K562 (cell line): ENCODE results near the gene IL1RAPL2. TPM values are rescaled to one million over a fixed set of nuclear protein-coding genes. Genes with fewer than 3 reads are reported as not detected.

Experiments
- ATAC-seq: fragments of 200-7000 bp; cut with Tn5 transposase; 3 replicates; pipeline ENCODE4 v1.9.1; 2020; ENCODE audit warnings: moderate library complexity
- BruUV-seq: library from RNA; stranded (reverse); fragments of 400-500 nt; replicated peaks from 2 replicates; lab custom pipeline; 2021; lab: Mats Ljungman, UMichigan
- CTCF ChIA-PET: fragments of 300-600 bp; formaldehyde crosslinking; extraction: SDS; loops from one replicate; lab custom pipeline; 2021; ENCODE audit warnings: low intra/inter-chr PET ratio; lab: Yijun Ruan, JAX
- POLR2A ChIA-PET: fragments of 300-600, 350-650 bp; sonication (Branson Sonifier 250); formaldehyde crosslinking; extraction: SDS; loops from one replicate; lab custom pipeline; 2021; ENCODE audit warnings: antibody characterized with exemption, inconsistent platforms; lab: Yijun Ruan, JAX
- DNase-seq, 4 experiments: peaks; one replicate each; pipeline versions ENCODE4 v3.0.0 to v3.0.0-alpha.2; 2011 to 2018; ENCODE audit warnings: low spot score in 3 of 4, mixed read lengths in 3 of 4; ENCODE audit errors: extremely low read depth in 1 of 4
- FAIRE-seq: peaks from 2 replicates; lab custom pipeline; 2011; peaks lifted over from hg19 to GRCh38; lab: Jason Lieb, UNC
- H2AFZ ChIP-seq: 2 replicates; pipeline ENCODE4 v1.6.0; 2011; ENCODE audit warnings: low read depth, low read length, control low read depth, inconsistent platforms
- H3K27ac ChIP-seq: fragments of 200-600 bp; 3 replicates; pipeline ENCODE4 v1.8.0; 2011; ENCODE audit warnings: low read depth, mild to moderate bottlenecking, control low read depth, inconsistent platforms, low read length, moderate library complexity, mixed read lengths; ENCODE audit errors: extremely low read depth
- H3K27me3 ChIP-seq, 2 experiments: fragments of 300-600 bp in 1 of 2; 2 replicates in 1 of 2; 3 replicates in 1 of 2; pipeline versions ENCODE4 v1.6.0 to v1.8.0; 2011; ENCODE audit warnings: inconsistent platforms in 2 of 2, low read length in 2 of 2, mild to moderate bottlenecking in 1 of 2, mixed read lengths in 1 of 2, moderate library complexity in 1 of 2; ENCODE audit not compliant: control insufficient read depth in 2 of 2, insufficient read depth in 2 of 2
- H3K36me3 ChIP-seq: fragments of 300-600 bp; 3 replicates; pipeline ENCODE4 v1.8.0; 2011; ENCODE audit warnings: mild to moderate bottlenecking, low read length, inconsistent platforms; ENCODE audit not compliant: control insufficient read depth, insufficient read depth
- H3K4me1 ChIP-seq, 2 experiments: fragments of 200-600 bp in 1 of 2; replicated peaks in 1 of 2; 2 replicates in 1 of 2; 3 replicates in 1 of 2; pipeline versions ENCODE4 v1.5.1 to v1.8.0; 2011; ENCODE audit warnings: inconsistent platforms in 2 of 2, low read length in 2 of 2, mild to moderate bottlenecking in 1 of 2, mixed read lengths in 1 of 2, moderate library complexity in 1 of 2; ENCODE audit not compliant: control insufficient read depth in 2 of 2, insufficient read depth in 2 of 2
- H3K4me2 ChIP-seq: 2 replicates; pipeline ENCODE4 v1.6.1; 2011; ENCODE audit warnings: low read length, control low read depth, inconsistent platforms, mixed read lengths; ENCODE audit not compliant: insufficient read depth
- H3K4me3 ChIP-seq: fragments of 200-600 bp; sonication (generic), shearing (Covaris generic); 2 replicates; pipeline ENCODE4 v1.5.1; 2016; ENCODE audit warnings: control low read depth, inconsistent platforms
- H3K79me2 ChIP-seq: fragments of 200-600 bp; 3 replicates; pipeline ENCODE4 v1.8.0; 2011; ENCODE audit warnings: low read length, inconsistent platforms; ENCODE audit not compliant: control insufficient read depth, insufficient read depth
- H3K9ac ChIP-seq, 2 experiments: 2 replicates each; pipeline versions ENCODE4 v1.6.0 to v1.6.1; 2011; ENCODE audit warnings: low read depth in 2 of 2, low read length in 2 of 2, control low read depth in 1 of 2, inconsistent platforms in 1 of 2, mild to moderate bottlenecking in 1 of 2, mixed read lengths in 1 of 2; ENCODE audit not compliant: insufficient read depth in 1 of 2
- H3K9me1 ChIP-seq: one replicate; pipeline ENCODE4 v1.6.0; 2011; ENCODE audit warnings: inconsistent platforms, mild to moderate bottlenecking, low read length, moderate library complexity; ENCODE audit not compliant: control insufficient read depth, insufficient read depth
- H3K9me3 ChIP-seq: replicated peaks from 2 replicates; pipeline ENCODE4 v1.5.1; 2011; ENCODE audit warnings: low read depth, low read length, inconsistent platforms; ENCODE audit not compliant: control insufficient read depth, insufficient read depth
- H4K20me1 ChIP-seq: replicated peaks from 2 replicates; pipeline ENCODE4 v1.6.1; 2011; ENCODE audit warnings: low read length, inconsistent platforms, mixed read lengths; ENCODE audit not compliant: control insufficient read depth, insufficient read depth
- LEF1 ChIP-seq: fragments of 450-650 bp; IDR thresholded peaks from 2 replicates; pipeline ENCODE4 v1.6.1; 2016; ENCODE audit warnings: mild to moderate bottlenecking
- MAX ChIP-seq: sonication (generic); formaldehyde crosslinking; IDR thresholded peaks from 2 replicates; pipeline ENCODE4 v1.9.0; 2022; ENCODE audit warnings: mild to moderate bottlenecking, missing genetic modification reagents
- MAZ ChIP-seq, 2 experiments: fragments of 450-650 bp in 1 of 2; sonication (generic) in 1 of 2; formaldehyde crosslinking; IDR thresholded peaks in 1 of 2; conservative IDR thresholded peaks in 1 of 2; 2 replicates each; pipeline versions ENCODE4 v1.4.0 to v1.5.0; 2020; ENCODE audit warnings: mild to moderate bottlenecking in 1 of 2, missing genetic modification reagents in 1 of 2
- NR2C2 ChIP-seq, 2 experiments: fragments of 200-800 bp in 1 of 2; sonication (Bioruptor generic) in 1 of 2; sonication (generic) in 1 of 2; formaldehyde crosslinking in 1 of 2; IDR thresholded peaks; 2 replicates each; pipeline versions ENCODE4 v1.6.1 to v1.8.0; 2016 to 2022; ENCODE audit warnings: mild to moderate bottlenecking in 1 of 2, missing compliant biosample characterization in 1 of 2, missing genetic modification characterization in 1 of 2, missing genetic modification reagents in 1 of 2
- SMAD1 ChIP-seq: fragments of 150-350 bp; IDR thresholded peaks from 2 replicates; pipeline ENCODE4 v1.6.1; 2014; ENCODE audit warnings: low read length, low read depth; ENCODE audit not compliant: partially characterized antibody
- SP2 ChIP-seq: IDR thresholded peaks from 2 replicates; pipeline ENCODE4 v1.6.1; 2011; ENCODE audit warnings: mild to moderate bottlenecking, low read depth, low read length, moderate library complexity; ENCODE audit not compliant: poor library complexity, severe bottlenecking; ENCODE audit errors: extremely low read depth
- YBX1 ChIP-seq: fragments of 450-650 bp; IDR thresholded peaks from 2 replicates; pipeline ENCODE4 v1.7.1; 2016; ENCODE audit warnings: mild to moderate bottlenecking
- ZNF165 ChIP-seq: fragments of 250-450 bp; sonication (Bioruptor Pico); IDR thresholded peaks from 2 replicates; pipeline ENCODE4 v1.4.0; 2020; ENCODE audit warnings: borderline replicate concordance
- WGBS: fragments of 100-300 bp; shearing (Covaris generic); methylation state at CpG from one replicate; pipeline ENCODE4 v1.1.6; 2016; ENCODE audit warnings: low coverage, mixed read lengths; ENCODE audit not compliant: insufficient coverage; ENCODE audit errors: missing lambda C conversion rate; 5-methylcytosine and 5-hydroxymethylcytosine counted together
- in situ Hi-C: fragments of 300-500 bp; cut with MboI; formaldehyde crosslinking; loops from 4 replicates; pipeline ENCODE4 v1.15.0; 2018; ENCODE audit warnings: inconsistent platforms, mixed read lengths
- intact Hi-C: fragments of 100-400 bp; cut with micrococcal nuclease; formaldehyde crosslinking; loops from 2 replicates; pipeline ENCODE4 v1.14.2; 2022
- polyA plus RNA-seq, 8 experiments: library from polyadenylated mRNA; depleted of rRNA in 4 of 8; stranded (reverse) in 5 of 8; unstranded in 3 of 8; fragments of >200 nt; fragmentation: Nextera tagmentation in 2 of 8; fragmentation: Illumina TruSeq in 1 of 8; extraction: Ambion mirVana in 2 of 8; extraction: Trizol in 1 of 8; gene quantifications; 2 replicates each; pipeline versions ENCODE4 v1.2.1 to v1.2.3, GENCODE V29; 2011 to 2014; ENCODE audit warnings: inconsistent platforms in 1 of 8, missing spikeins in 1 of 8
- total RNA-seq, 7 experiments: library from RNA; depleted of rRNA in 6 of 7; stranded (reverse); fragments of >200 nt in 6 of 7; fragmentation: Illumina TruSeq in 2 of 7; extraction: Trizol in 2 of 7; gene quantifications; 2 replicates each; pipeline versions ENCODE4 v1.2.1 to v1.2.3, GENCODE V29; 2011 to 2021; ENCODE audit warnings: low replicate concordance in 1 of 7

IL1RAPL2 gene
- total and polyA plus RNA-seq, 9 of the 15 experiments (the other 6 are each of a cell fraction or from before 2014, with no cell fraction given): not detected

GRCh38 chrX:105460376-105460775 lies 894.4 kb downstream of the IL1RAPL2 start:
- H3K9ac ChIP-seq: no peak overlapping the region
- no peaks in the 10 kb centered on the region for H4K20me1 ChIP-seq
- H3K27ac ChIP-seq: no peak overlapping the region
- WGBS: no CpG with 5 or more reads among the region's 1 CpG
- H3K27me3 ChIP-seq: no peaks in the 10 kb centered on the region
- TF ChIP-seq SP2 (no peak), MAX (CRISPR knock-in tag) (no peak), LEF1 (no peak), ZNF165 (CRISPR knock-in tag) (no peak), YBX1 (no peak), NR2C2 (CRISPR knock-in tag; IDR thresholded peaks at IDR 0.05) (no peak), NR2C2 (tag; IDR thresholded peaks at IDR 0.05) (no peak), MAZ (CRISPR knock-in tag; conservative IDR thresholded peaks at IDR 0.05 in 1 of 2, IDR thresholded peaks at IDR 0.05 in 1 of 2) (no peak), SMAD1 (no peak)
- TF ChIP-seq, all 486 proteins: peak for 0
- no peak overlapping the region for H3K4me3 ChIP-seq
- in situ Hi-C loops (no loop called here), intact Hi-C loops (no loop called here)
- H3K79me2 ChIP-seq: no peaks in the 10 kb centered on the region
- DNase-seq (no peak), FAIRE-seq (no peak), ATAC-seq (no peak)
- CTCF ChIA-PET: no interaction called here
- no peaks in the 10 kb centered on the region for H3K36me3 ChIP-seq
- POLR2A ChIA-PET: interaction anchor here (1.2 kb wide), 1 partner anchor 20 kb away, joined by 3 read pairs; no protein-coding TSS in a partner anchor
- no peak overlapping the region for H3K4me2 ChIP-seq
- H3K9me3 ChIP-seq: no peaks in the 10 kb centered on the region
- H2AFZ ChIP-seq: no peak overlapping the region
- no peaks in the 10 kb centered on the region for H3K4me1 ChIP-seq
- BruUV-seq: no TSS peak
- no peaks in the 10 kb centered on the region for H3K9me1 ChIP-seq
